A673 (cell line): Measurements from ENCODE around the gene PLIN4. TPM values are rescaled to one million over a fixed set of nuclear protein-coding genes. Genes with fewer than 3 reads are reported as not detected.

Experiments
- BruUV-seq: library from RNA; stranded (reverse); fragments of 400-500 nt; replicated peaks from 2 replicates; lab custom pipeline; 2021; lab: Mats Ljungman, UMichigan
- CTCF ChIA-PET: fragments of 300-600 bp; sonication (Branson Sonifier 250); formaldehyde crosslinking; loops from one replicate; lab custom pipeline; 2022; ENCODE audit warnings: antibody characterized with exemption; lab: Charles Lee
- POLR2A ChIA-PET: fragments of 300-600 bp; sonication (Branson Sonifier 250); formaldehyde crosslinking; loops from one replicate; lab custom pipeline; 2022; ENCODE audit warnings: antibody characterized with exemption; ENCODE audit not compliant: low non-redundant PET; lab: Charles Lee
- DNase-seq: peaks from one replicate; pipeline ENCODE4 v3.0.0-alpha.2; 2015; ENCODE audit warnings: low spot score
- H3K27ac ChIP-seq: fragments of 200-600 bp; sonication (generic); 2 replicates; pipeline ENCODE4 v1.5.1; 2016; ENCODE audit warnings: mixed run types, low read depth, mild to moderate bottlenecking, mixed read lengths, antibody characterized with exemption, low read length; ENCODE audit not compliant: poor library complexity, severe bottlenecking
- H3K27me3 ChIP-seq: fragments of 200-600 bp; sonication (generic); replicated peaks from 2 replicates; pipeline ENCODE4 v1.6.1; 2017; ENCODE audit warnings: mixed run types, low read depth, mild to moderate bottlenecking, mixed read lengths, antibody characterized with exemption, low read length; ENCODE audit not compliant: insufficient read depth, poor library complexity
- H3K36me3 ChIP-seq: fragments of 200-600 bp; sonication (generic); 2 replicates; pipeline ENCODE4 v1.6.1; 2016; ENCODE audit warnings: mixed run types, mild to moderate bottlenecking, mixed read lengths, antibody characterized with exemption, low read length; ENCODE audit not compliant: insufficient read depth, poor library complexity, severe bottlenecking
- H3K4me1 ChIP-seq: fragments of 200-600 bp; sonication (generic); 2 replicates; pipeline ENCODE4 v1.6.1; 2017; ENCODE audit warnings: mixed run types, mild to moderate bottlenecking, mixed read lengths, antibody characterized with exemption, low read length; ENCODE audit not compliant: insufficient read depth, poor library complexity, severe bottlenecking
- H3K4me3 ChIP-seq: fragments of 200-600 bp; sonication (generic); 2 replicates; pipeline ENCODE4 v1.5.1; 2016; ENCODE audit warnings: low read depth, mixed run types, mild to moderate bottlenecking, mixed read lengths, low read length; ENCODE audit not compliant: poor library complexity, severe bottlenecking
- H3K9me3 ChIP-seq: fragments of 200-600 bp; sonication (generic); 2 replicates; pipeline ENCODE4 v1.6.1; 2016; ENCODE audit warnings: mixed run types, low read depth, mild to moderate bottlenecking, mixed read lengths, antibody characterized with exemption, low read length; ENCODE audit not compliant: poor library complexity, severe bottlenecking
- EZH2 ChIP-seq: fragments of 200-600 bp; sonication (generic); IDR thresholded peaks from 2 replicates; pipeline ENCODE4 v1.6.1; 2017; ENCODE audit warnings: borderline replicate concordance, low read depth, mild to moderate bottlenecking, mixed read lengths, antibody characterized with exemption, low read length; ENCODE audit not compliant: poor library complexity, severe bottlenecking
- intact Hi-C: fragments of 100-400 bp; cut with micrococcal nuclease; formaldehyde crosslinking; loops from one replicate; pipeline ENCODE4 v1.10.0; 2022; ENCODE audit not compliant: unreplicated experiment
- total RNA-seq: library from RNA; stranded (reverse); gene quantifications from 2 replicates; pipeline ENCODE4 v1.2.3, GENCODE V29; 2021
- TF ChIP-seq, protein P1 (sequence below): fragments of 300-800, 200-600 bp; sonication (generic); conservative IDR thresholded peaks from 2 replicates; pipeline ENCODE4 v1.5.1; 2017; ENCODE audit warnings: low read depth, mild to moderate bottlenecking, antibody characterized with exemption, low read length, moderate library complexity, mixed read lengths

The PLIN4 gene
- total RNA-seq, 1 experiment from 2014 or later: 1.0 TPM

GRCh38 chr19:4513248-4513647 lies 5.0 kb downstream of the PLIN4 start:
- no peaks in the 10 kb centered on the region for H3K4me1 ChIP-seq
- no peaks in the 10 kb centered on the region for H3K36me3 ChIP-seq
- no peak overlapping the region for H3K4me3 ChIP-seq
- no TSS peak for BruUV-seq
- ChIA-PET CTCF (no interaction called here), POLR2A (no interaction called here)
- H3K9me3 ChIP-seq: no peaks in the 10 kb centered on the region
- DNase-seq: no peak
- no peaks in the 10 kb centered on the region for H3K27me3 ChIP-seq
- intact Hi-C loops: no loop called here
- TF ChIP-seq EZH2: no peak
- TF ChIP-seq, protein P1, sequence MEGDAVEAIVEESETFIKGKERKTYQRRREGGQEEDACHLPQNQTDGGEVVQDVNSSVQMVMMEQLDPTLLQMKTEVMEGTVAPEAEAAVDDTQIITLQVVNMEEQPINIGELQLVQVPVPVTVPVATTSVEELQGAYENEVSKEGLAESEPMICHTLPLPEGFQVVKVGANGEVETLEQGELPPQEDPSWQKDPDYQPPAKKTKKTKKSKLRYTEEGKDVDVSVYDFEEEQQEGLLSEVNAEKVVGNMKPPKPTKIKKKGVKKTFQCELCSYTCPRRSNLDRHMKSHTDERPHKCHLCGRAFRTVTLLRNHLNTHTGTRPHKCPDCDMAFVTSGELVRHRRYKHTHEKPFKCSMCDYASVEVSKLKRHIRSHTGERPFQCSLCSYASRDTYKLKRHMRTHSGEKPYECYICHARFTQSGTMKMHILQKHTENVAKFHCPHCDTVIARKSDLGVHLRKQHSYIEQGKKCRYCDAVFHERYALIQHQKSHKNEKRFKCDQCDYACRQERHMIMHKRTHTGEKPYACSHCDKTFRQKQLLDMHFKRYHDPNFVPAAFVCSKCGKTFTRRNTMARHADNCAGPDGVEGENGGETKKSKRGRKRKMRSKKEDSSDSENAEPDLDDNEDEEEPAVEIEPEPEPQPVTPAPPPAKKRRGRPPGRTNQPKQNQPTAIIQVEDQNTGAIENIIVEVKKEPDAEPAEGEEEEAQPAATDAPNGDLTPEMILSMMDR: no peak
- no peak overlapping the region for H3K27ac ChIP-seq

DNA sequence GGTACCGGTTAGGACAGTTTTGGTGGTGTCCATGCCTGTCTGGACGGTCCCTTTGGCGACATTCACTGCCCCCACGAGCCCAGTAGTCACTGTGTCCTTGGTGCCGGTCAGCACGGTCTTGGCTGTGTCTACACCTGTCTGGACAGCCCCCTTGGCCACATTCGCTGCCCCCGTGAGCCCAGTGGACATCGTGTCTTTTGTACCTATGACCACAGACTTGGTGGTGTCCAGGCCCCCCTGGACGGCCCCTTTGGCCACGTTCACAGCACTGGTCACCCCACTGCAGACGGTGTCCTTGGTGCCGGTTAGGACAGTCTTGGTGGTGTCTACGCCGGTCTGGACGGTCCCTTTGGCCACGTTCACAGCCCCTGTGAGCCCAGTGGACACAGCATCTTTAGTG lies 6.2 kb downstream of the PLIN4 start:
- no peaks in the 10 kb centered on the region for H3K27me3 ChIP-seq
- no peaks in the 10 kb centered on the region for H3K4me1 ChIP-seq
- no peaks in the 10 kb centered on the region for H3K9me3 ChIP-seq
- H3K27ac ChIP-seq: no peak overlapping the region
- ChIA-PET POLR2A (no interaction called here), CTCF (no interaction called here)
- no TSS peak for BruUV-seq
- no peak overlapping the region for H3K4me3 ChIP-seq
- no peaks in the 10 kb centered on the region for H3K36me3 ChIP-seq
- intact Hi-C loops: no loop called here
- TF ChIP-seq, protein P1: no peak
- TF ChIP-seq EZH2: no peak
- DNase-seq: no peak

DNA sequence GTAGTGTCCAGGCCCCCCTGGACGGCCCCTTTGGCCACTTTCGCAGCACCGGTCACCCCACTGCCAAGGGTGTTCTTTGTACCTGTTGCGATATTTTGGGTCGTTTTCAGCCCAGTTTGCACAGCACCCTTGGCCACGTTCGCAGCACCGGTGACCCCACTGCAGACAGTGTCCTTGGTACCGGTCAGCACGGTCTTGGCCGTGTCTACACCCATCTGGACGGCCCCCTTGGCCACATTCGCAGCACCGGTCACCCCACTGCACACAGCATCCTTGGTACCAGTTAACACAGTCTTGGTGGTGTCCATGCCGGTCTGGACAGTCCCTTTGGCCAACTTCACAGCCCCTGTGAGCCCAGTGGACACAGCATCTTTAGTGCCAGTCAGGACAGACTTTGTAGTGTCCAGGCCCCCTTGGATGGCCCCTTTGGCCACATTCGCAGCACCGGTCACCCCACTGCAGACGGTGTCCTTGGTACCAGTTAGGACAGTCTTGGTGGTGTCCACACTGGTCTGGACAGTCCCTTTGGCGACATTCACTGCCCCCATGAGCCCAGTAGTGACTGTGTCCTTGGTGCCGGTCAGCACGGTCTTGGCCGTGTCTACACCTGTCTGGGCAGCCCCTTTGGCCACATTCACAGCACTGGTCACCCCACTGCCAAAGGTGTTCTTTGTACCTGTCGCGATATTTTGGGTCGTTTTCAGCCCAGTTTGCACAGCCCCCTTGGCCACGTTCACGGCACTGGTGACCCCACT lies 6.8 kb downstream of the PLIN4 start:
- H3K4me3 ChIP-seq: no peak overlapping the region
- BruUV-seq: no TSS peak
- no peaks in the 10 kb centered on the region for H3K9me3 ChIP-seq
- H3K27me3 ChIP-seq: no peaks in the 10 kb centered on the region
- no peaks in the 10 kb centered on the region for H3K4me1 ChIP-seq
- intact Hi-C loops: no loop called here
- no peak overlapping the region for H3K27ac ChIP-seq
- ChIA-PET POLR2A (no interaction called here), CTCF (no interaction called here)
- no peaks in the 10 kb centered on the region for H3K36me3 ChIP-seq
- TF ChIP-seq EZH2: no peak
- TF ChIP-seq, protein P1: no peak
- no peak for DNase-seq
